WI38 (cell line): ENCODE data around the gene C10orf62.
"Not testable (repeated sequence)": the region's sequence is repeated elsewhere in the genome, so short reads cannot be mapped to it uniquely, and the experiment has no call there.

Experiments used
- H3K4me3 ChIP-seq: 2 replicates; pipeline ENCODE4 v1.5.1; 2011; ENCODE audit warnings: low read depth, mild to moderate bottlenecking, control low read depth, low read length
- CTCF ChIP-seq: IDR thresholded peaks from 2 replicates; pipeline ENCODE4 v1.5.1; 2012; ENCODE audit warnings: low read depth, mild to moderate bottlenecking, control low read depth, low read length

C10orf62 gene

DNA sequence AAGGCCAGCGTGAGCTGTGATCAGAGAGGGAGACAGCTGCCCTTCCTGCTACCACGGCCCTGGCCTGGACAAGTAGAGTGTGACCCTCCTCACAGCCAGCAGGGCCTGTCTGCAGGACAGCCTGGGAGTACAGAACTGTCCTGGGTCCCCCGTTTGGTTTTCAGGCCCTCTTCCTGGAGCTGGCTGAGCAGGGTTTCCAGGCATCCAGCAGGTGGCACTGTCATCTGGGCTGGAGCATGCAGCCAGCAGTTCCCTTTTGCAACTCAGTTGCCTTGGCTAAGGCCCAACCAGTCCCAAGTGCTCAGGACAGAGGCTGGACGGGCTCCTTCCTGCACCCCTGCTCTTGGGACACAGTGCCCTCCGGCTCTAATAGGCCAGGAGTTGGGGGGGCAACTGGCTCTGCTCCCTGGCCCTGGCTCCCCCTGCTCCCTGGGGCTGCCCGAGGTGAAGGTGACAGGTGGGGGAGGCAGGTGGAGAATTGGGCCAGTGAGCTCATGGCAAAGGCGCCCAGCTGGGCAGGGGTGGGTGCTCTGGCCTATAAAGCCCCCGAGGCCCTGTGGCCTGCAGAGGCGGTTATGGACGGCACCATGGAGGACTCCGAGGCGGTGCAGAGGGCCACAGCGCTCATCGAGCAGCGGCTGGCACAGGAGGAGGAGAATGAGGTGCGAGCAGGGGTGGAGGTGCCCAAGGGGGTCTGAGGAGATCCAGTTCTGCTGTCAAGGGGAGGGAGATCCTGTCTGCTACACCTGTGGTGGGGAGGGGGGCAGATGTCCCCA, 17.1 kb upstream of the C10orf62 start, which contains the start of gene ANKRD2:
Gene ANKRD2, plus strand, starts transcription at position 566 of the 776 bp plus-strand sequence. Its CDS starts 10 bp downstream, at position 576.
- no peak within 1 kb of the TSS for H3K4me3 ChIP-seq
- TF ChIP-seq CTCF, result peak; percentile 86

DNA sequence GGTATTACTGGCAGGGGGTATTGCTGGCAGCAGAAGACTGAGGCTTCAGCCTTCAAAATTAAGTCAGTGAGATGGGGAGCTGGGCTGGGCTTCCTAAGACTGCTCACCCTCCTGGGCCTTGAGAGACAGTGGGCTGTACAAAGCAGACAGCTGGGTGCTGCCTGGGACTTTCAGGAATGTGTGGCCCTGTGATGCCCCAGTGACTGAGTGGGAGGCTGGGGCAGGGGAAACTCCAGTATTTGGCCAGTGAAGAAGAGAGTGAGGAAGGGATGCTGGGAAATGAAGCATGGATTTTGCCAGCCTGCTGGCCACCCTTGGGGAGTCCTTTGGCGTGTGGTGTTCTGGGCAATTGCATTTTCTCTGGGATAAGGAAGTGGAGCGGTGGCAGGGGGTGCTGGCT, 16.5 kb upstream of the C10orf62 start:
- TF ChIP-seq CTCF, result no peak
- no peak overlapping the region for H3K4me3 ChIP-seq

DNA sequence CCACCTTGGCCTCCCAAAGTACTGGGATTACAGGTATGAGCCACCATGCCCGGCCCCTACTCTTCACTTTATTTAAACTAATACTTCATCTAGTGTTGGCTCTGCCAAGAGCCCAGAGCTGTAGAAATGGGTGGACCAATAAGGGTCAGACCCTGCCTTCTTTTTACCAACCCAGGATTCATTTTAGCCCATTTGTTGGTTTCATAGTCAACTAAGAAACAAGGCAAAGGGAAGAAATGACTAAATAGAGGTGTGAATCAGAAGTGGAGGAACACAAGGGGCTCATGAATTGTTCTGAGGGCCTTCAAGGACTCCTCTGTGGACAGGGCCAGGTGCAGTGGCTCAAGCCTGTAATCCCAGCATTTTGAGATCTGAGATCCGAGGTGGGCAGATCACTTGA, 15.8 kb upstream of the C10orf62 start:
- TF ChIP-seq CTCF, result no peak
- H3K4me3 ChIP-seq, result no peak overlapping the region

DNA sequence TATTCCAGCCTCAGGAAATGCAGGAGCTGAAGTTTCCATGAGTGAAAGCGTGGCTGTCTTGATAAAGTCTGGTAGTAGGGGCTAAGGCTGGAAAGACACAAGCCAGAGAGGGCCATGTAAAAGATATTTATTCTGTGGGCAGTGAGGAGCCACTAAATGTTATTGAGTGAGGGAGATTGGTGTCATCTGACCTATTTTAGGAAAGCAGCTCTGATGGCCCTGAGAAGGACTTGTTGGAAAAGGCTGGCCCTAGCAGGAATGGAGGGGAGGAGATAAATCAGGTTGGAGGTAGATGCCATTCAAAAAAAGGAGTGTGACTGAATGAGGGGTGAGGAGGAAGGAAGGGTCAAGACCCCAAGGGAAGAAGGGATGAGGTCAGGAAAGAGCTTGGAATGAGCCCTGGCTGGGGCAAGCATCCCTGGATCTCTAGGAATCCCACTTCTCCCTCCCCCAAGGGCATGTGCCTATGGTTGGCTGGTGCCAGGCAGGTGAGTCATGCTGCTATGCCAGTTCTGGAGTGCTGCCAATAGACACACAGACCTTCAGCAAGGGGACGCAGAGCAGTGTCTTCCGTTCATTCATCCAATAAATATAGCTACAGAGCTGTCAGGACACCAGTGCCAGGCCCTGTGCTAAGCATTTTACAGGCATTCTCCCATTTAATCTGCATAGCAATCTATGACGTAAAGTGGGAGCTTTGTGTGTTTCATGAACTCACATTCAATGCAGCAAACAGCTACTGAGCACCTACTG, 15.0 kb upstream of the C10orf62 start:
- TF ChIP-seq CTCF, result no peak
- no peak overlapping the region for H3K4me3 ChIP-seq

GRCh38 chr10:97575127-97575668, 14.3 kb upstream of the C10orf62 start:
- no peak overlapping the region for H3K4me3 ChIP-seq
- TF ChIP-seq CTCF, result no peak

GRCh38 chr10:97576487-97576886, 13.0 kb upstream of the C10orf62 start:
- not testable (repeated sequence) for H3K4me3 ChIP-seq

DNA sequence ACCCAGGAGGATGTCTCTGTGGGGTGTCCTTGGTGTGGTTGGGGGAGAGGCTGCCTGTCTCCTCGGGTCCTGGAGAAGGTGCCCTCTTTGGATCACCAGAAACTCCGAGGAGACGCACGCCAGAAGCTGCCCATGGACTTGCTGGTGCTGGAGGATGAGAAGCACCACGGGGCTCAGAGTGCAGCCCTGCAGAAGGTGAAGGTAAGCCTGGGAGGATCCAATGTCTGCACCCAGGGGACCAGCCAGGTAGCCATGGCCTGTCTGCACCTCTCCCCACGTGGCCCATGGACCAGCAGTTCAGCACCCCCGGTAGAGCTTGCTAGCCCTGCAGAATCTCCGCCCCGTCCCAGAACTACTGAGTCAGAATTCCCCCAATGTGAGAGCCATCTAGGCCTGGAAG, 11.8 kb upstream of the C10orf62 start:
- no peak overlapping the region for H3K4me3 ChIP-seq
- TF ChIP-seq CTCF, result no peak
